WERI-Rb-1 (cell line): Measurements from ENCODE around the gene SSTR1.

Experiments
- DNase-seq: peaks from one replicate; pipeline ENCODE4 v3.0.0-alpha.2; 2020
- H3K27ac ChIP-seq: fragments of 250-450 bp; sonication (Bioruptor Pico); 2 replicates; pipeline ENCODE4 v1.5.1; 2020; ENCODE audit warnings: mild to moderate bottlenecking, moderate library complexity
- H3K27me3 ChIP-seq: fragments of 250-450 bp; sonication (Bioruptor Pico); 2 replicates; pipeline ENCODE4 v1.5.1; 2021; ENCODE audit warnings: mild to moderate bottlenecking, low read depth, moderate library complexity; ENCODE audit not compliant: insufficient read depth, severe bottlenecking
- H3K36me3 ChIP-seq: fragments of 250-450 bp; sonication (Bioruptor Pico); 2 replicates; pipeline ENCODE4 v1.5.1; 2020; ENCODE audit warnings: mild to moderate bottlenecking, moderate library complexity
- H3K4me3 ChIP-seq: 2 replicates; pipeline ENCODE4 v1.5.1; 2011; ENCODE audit warnings: low read depth, mild to moderate bottlenecking, control low read depth, low read length
- H3K9me3 ChIP-seq: fragments of 250-450 bp; sonication (Bioruptor Pico); 2 replicates; pipeline ENCODE4 v1.5.1; 2021; ENCODE audit warnings: mild to moderate bottlenecking, moderate library complexity; ENCODE audit not compliant: severe bottlenecking
- CTCF ChIP-seq: IDR thresholded peaks from 2 replicates; pipeline ENCODE4 v1.5.1; 2011; ENCODE audit warnings: low read depth, mild to moderate bottlenecking, control low read depth, inconsistent platforms, low read length

Gene SSTR1

GRCh38 chr14:38250331-38250730 lies 42.6 kb downstream of the SSTR1 start:
- peaks cover 55% of the 10 kb centered on the region for H3K27me3 ChIP-seq
- H3K9me3 ChIP-seq: peaks cover 3% of the 10 kb centered on the region
- DNase-seq: no peak
- H3K36me3 ChIP-seq: no peaks in the 10 kb centered on the region
- H3K27ac ChIP-seq: no peak overlapping the region
- TF ChIP-seq CTCF: no peak
- no peak overlapping the region for H3K4me3 ChIP-seq

- DNase-seq: no peak
- H3K4me3 ChIP-seq: no peak overlapping the region
- peaks cover 6% of the 10 kb centered on the region for H3K9me3 ChIP-seq
These were observed 44.5 kb downstream of the SSTR1 start for GRCh38 chr14:38252066-38252710.

GRCh38 chr14:38253676-38254075 lies 46.0 kb downstream of the SSTR1 start:
- Histone ChIP-seq H3K27ac (no peak overlapping the region), H3K27me3 (peaks cover 65% of the 10 kb centered on the region), H3K4me3 (no peak overlapping the region), H3K9me3 (peaks cover 6% of the 10 kb centered on the region), H3K36me3 (no peaks in the 10 kb centered on the region)
- TF ChIP-seq CTCF: no peak
- DNase-seq: no peak

More at GRCh38 chr14:38252066-38252710, 44.5 kb downstream of the SSTR1 start:
- no peaks in the 10 kb centered on the region for H3K36me3 ChIP-seq
- H3K27me3 ChIP-seq: peaks cover 66% of the 10 kb centered on the region
- no peak for TF ChIP-seq CTCF
- H3K27ac ChIP-seq: no peak overlapping the region

GRCh38 chr14:38254571-38255407 lies 47.1 kb downstream of the SSTR1 start:
- no peaks in the 10 kb centered on the region for H3K36me3 ChIP-seq
- TF ChIP-seq CTCF: no peak
- H3K27ac ChIP-seq: no peak overlapping the region
- peaks cover 6% of the 10 kb centered on the region for H3K9me3 ChIP-seq
- H3K4me3 ChIP-seq: no peak overlapping the region
- no peak for DNase-seq
- H3K27me3 ChIP-seq: peaks cover 60% of the 10 kb centered on the region

GRCh38 chr14:38255408-38255672 lies 47.6 kb downstream of the SSTR1 start:
- H3K36me3 ChIP-seq: no peaks in the 10 kb centered on the region
- no peak overlapping the region for H3K4me3 ChIP-seq
- H3K9me3 ChIP-seq: peaks cover 6% of the 10 kb centered on the region
- H3K27ac ChIP-seq: no peak overlapping the region
- peaks cover 59% of the 10 kb centered on the region for H3K27me3 ChIP-seq
- DNase-seq: no peak
- TF ChIP-seq CTCF: no peak
